CD4-positive, alpha-beta T cell (primary cell): ENCODE data around the gene DCTN1. TPM values are rescaled to one million over a fixed set of nuclear protein-coding genes. Genes with fewer than 3 reads are reported as not detected.
A peak's percentile ranks its signal among the peaks of the same experiment; 100 is the strongest.
"Not testable (repeated sequence)": the region's sequence is repeated elsewhere in the genome, so short reads cannot be mapped to it uniquely, and the experiment has no call there.

Experiments
- ATAC-seq: fragments of 200-7000 bp; cut with Tn5 transposase; one replicate; pipeline ENCODE4 v1.10.0; 2022; ENCODE audit warnings: mild to moderate bottlenecking; ENCODE audit not compliant: poor library complexity
- CTCF ChIA-PET: fragments of 350-600 bp; sonication (Branson Sonifier 250); formaldehyde crosslinking; loops from one replicate; lab custom pipeline; 2021; ENCODE audit warnings: antibody characterized with exemption, inconsistent platforms; lab: Charles Lee
- POLR2A ChIA-PET: fragments of 350-600 bp; sonication (Branson Sonifier 250); formaldehyde crosslinking; loops from one replicate; lab custom pipeline; 2021; ENCODE audit warnings: antibody characterized with exemption, inconsistent platforms; lab: Charles Lee
- DNase-seq, 14 experiments: peaks; one replicate each; pipeline ENCODE4 v3.0.0-alpha.2; 2013 to 2020; ENCODE audit warnings: mixed read lengths in 2 of 14
- H3K27ac ChIP-seq, 2 donors: one replicate each; pipeline versions ENCODE4 v1.5.1 to v1.7.0; 2013; ENCODE audit warnings: low read length in 2 of 2, low read depth in 1 of 2, mild to moderate bottlenecking in 1 of 2
- H3K27me3 ChIP-seq, 2 experiments: 1 replicate in 1 of 2; 2 replicates in 1 of 2; pipeline versions ENCODE4 v1.6.1 to v1.7.0; 2013; ENCODE audit warnings: low read length in 2 of 2, control low read depth in 1 of 2, mild to moderate bottlenecking in 1 of 2, moderate library complexity in 1 of 2; ENCODE audit not compliant: insufficient read depth in 2 of 2, control insufficient read depth in 1 of 2
- H3K36me3 ChIP-seq: one replicate; pipeline ENCODE4 v1.6.1; 2013; ENCODE audit warnings: low read length, control low read depth; ENCODE audit not compliant: insufficient read depth
- H3K4me1 ChIP-seq: one replicate; pipeline ENCODE4 v1.6.1; 2013; ENCODE audit warnings: low read length, control low read depth; ENCODE audit not compliant: insufficient read depth
- H3K4me3 ChIP-seq: one replicate; pipeline ENCODE4 v1.5.1; 2013; ENCODE audit warnings: mild to moderate bottlenecking, low read length, moderate library complexity
- H3K9me3 ChIP-seq, 2 experiments: 1 replicate in 1 of 2; 2 replicates in 1 of 2; pipeline versions ENCODE4 v1.6.1 to v1.7.0; 2013; ENCODE audit warnings: low read length in 2 of 2, mild to moderate bottlenecking in 2 of 2, control low read depth in 1 of 2, moderate library complexity in 1 of 2; ENCODE audit not compliant: control insufficient read depth in 1 of 2, insufficient read depth in 1 of 2
- H3K27ac Mint-ChIP-seq: one replicate; pipeline ENCODE4 v1.8.0; 2020; ENCODE audit warnings: mixed read lengths
- H3K27me3 Mint-ChIP-seq: one replicate; pipeline ENCODE4 v1.8.0; 2021; ENCODE audit warnings: mixed read lengths
- H3K36me3 Mint-ChIP-seq: one replicate; pipeline ENCODE4 v1.8.0; 2021; ENCODE audit warnings: low read depth, mixed read lengths
- H3K4me1 Mint-ChIP-seq: one replicate; pipeline ENCODE4 v1.8.0; 2021; ENCODE audit warnings: low read depth, mixed read lengths
- H3K4me3 Mint-ChIP-seq: one replicate; pipeline ENCODE4 v1.8.0; 2020; ENCODE audit warnings: mild to moderate bottlenecking, mixed read lengths
- H3K9me3 Mint-ChIP-seq: one replicate; pipeline ENCODE4 v1.8.0; 2020; ENCODE audit warnings: mixed read lengths
- CTCF ChIP-seq: fragments of 200-600 bp; IDR thresholded peaks from one replicate; pipeline ENCODE4 v1.8.0; 2022; ENCODE audit warnings: antibody characterized with exemption, mild to moderate bottlenecking
- intact Hi-C, 2 experiments: fragments of 100-400 bp; cut with DNase I in 1 of 2; cut with micrococcal nuclease in 1 of 2; formaldehyde crosslinking; loops; one replicate each; pipeline versions ENCODE4 v1.15.1 to v1.9.0; 2023 to 2025; cut with DNase I, micrococcal nuclease
- total RNA-seq, 174 experiments: library from RNA in 2 of 174; stranded (reverse) in 2 of 174; gene quantifications; one replicate each; pipeline ENCODE4 v1.2.3 and lab custom pipeline; 2021 to 2026

DCTN1 gene
- total RNA-seq, 2 experiments from 2014 or later, result 51.4 to 60.7 TPM

DNA sequence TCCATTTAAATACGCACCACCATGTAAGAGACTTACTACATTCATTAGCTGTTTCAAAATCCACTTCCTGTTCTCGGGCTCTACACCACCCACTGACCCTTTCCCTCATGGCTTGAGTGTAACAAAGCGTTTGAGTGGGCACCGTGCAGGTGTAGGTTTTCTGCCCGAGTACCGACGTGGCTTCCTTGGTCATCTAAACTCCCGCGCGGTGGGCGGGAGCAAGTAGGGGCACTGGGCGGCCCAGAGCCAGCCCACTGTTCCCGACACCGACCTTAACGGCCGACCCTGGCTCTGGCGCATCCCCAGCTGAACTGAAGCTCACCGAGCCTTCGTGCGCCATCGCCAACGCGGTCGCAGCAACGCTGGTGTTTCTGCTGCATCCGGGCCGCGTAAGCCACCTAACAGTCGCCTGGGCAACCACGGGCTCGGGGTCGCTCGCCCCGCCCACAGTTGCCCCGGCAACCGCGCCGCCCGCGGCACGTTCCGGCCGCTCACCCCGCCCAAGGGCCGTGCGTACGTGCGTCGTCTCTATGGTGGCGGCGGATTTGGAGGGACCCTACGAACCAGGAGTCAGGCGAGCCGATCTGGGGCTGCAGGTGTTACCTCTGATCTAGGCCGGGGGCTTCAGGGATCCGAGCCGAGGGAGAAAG is 41.2 kb upstream of the DCTN1 start, which contains the start of the genes C2orf81 and WDR54:
TSS of gene C2orf81 (minus strand) at position 399 of the 650 bp plus-strand sequence. CDS start at position 340, 59 bp downstream.
TSS of gene WDR54 (plus strand) at position 510 of the 650 bp plus-strand sequence. CDS start 424 bp downstream, outside the sequence.
- intact Hi-C loops, result loop anchor here (1.0 to 5.0 kb wide), 4 partner anchors 33 to 62 kb away; partner anchors contain the start of genes INO80B (in 1 of the 2), MRPL53 (in 1 of the 2) and TTC31 (in 1 of the 2)
- H3K27ac Mint-ChIP-seq, result peak within 1 kb of the TSS; percentile 96
- Histone ChIP-seq H3K4me3 (peak within 1 kb of the TSS; percentile 98), H3K27me3 (no peaks in the 10 kb centered on the region), H3K4me1 (peaks cover 20% of the 10 kb centered on the region), H3K27ac (peak within 1 kb of the TSS; percentile 82 to 98), H3K36me3 (peaks cover 11% of the 10 kb centered on the region), H3K9me3 (no peaks in the 10 kb centered on the region)
- DNase-seq, result peak; percentile 85 to 97 (median 94)
- ChIA-PET POLR2A (interaction anchor here (0.7 to 3.0 kb wide), 14 partner anchors 18 to 242 kb away, joined by 3 to 25 read pairs (median 5); partner anchors contain the start of genes CCDC142, INO80B, MOB1A and MRPL53), CTCF (interaction anchor here (1.0 to 1.3 kb wide), 3 partner anchors 30 to 62 kb away, joined by 4 to 7 read pairs (median 6); partner anchors contain the start of genes CCDC142, INO80B and TTC31)
- peaks cover 39% of the 10 kb centered on the region for H3K4me1 Mint-ChIP-seq
- H3K4me3 Mint-ChIP-seq, result peak within 1 kb of the TSS; percentile 100
- H3K36me3 Mint-ChIP-seq, result peaks cover 10% of the 10 kb centered on the region
- no peak for TF ChIP-seq CTCF
- peak; percentile 82 for ATAC-seq
- no peaks in the 10 kb centered on the region for H3K27me3 Mint-ChIP-seq
- H3K9me3 Mint-ChIP-seq, result no peaks in the 10 kb centered on the region

DNA sequence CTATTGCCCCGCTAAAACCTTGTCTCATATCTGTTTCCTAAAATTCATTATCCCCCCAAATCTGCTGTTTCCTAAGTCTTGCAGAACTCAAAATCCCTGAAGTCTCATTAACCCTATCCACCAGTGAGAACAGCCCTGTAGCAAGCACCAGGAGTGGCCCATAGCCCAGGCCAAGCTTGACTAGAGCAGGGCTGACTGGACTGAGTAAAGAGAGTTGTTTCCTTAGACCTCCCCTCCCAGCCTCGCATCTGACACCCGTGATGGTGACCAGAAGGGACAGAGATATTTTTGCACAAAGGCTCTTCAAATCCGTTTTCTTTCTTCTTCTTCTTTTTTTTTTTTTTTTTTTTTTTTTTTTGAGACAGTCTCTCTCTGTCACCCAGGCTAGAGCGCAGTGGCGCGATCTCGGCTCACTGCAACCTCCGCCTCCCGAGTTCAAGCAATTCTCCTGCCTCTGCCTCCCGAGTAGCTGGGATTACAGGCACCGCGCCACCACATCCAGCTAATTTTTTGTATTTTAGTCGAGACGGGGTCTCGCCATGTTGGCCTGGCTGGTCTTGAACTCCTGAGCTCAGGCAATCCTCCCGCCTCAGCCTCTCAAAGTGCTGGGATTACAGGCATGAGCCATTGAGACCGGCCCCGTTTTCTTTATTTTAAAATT is 40.5 kb upstream of the DCTN1 start:
- peak overlapping the region; percentile 82 to 90 for H3K27ac ChIP-seq
- not testable (repeated sequence) for H3K27me3 ChIP-seq, H3K27me3 Mint-ChIP-seq, ATAC-seq, H3K9me3 Mint-ChIP-seq, H3K36me3 ChIP-seq, H3K36me3 Mint-ChIP-seq, H3K9me3 ChIP-seq
- Mint-ChIP-seq H3K27ac (peak overlapping the region; percentile 96), H3K4me1 (peaks cover 44% of the 10 kb centered on the region), H3K4me3 (peak overlapping the region; percentile 100)
- H3K4me1 ChIP-seq, result peaks cover 25% of the 10 kb centered on the region
- ChIA-PET CTCF (interaction anchor here (1.0 to 1.2 kb wide), 3 partner anchors 29 to 63 kb away, joined by 3 to 7 read pairs (median 6); partner anchors contain the start of genes CCDC142, INO80B and TTC31), POLR2A (interaction anchor here (0.6 to 3.0 kb wide), 14 partner anchors 19 to 242 kb away, joined by 3 to 25 read pairs (median 4); partner anchors contain the start of genes INO80B, MOB1A, MRPL53 and TTC31)
- intact Hi-C loops, result loop anchor here (1.0 to 5.0 kb wide), 4 partner anchors 34 to 63 kb away; partner anchors contain the start of genes INO80B (in 1 of the 2), MRPL53 (in 1 of the 2) and TTC31 (in 1 of the 2)
- H3K4me3 ChIP-seq, result peak overlapping the region; percentile 98
- peak in 1 of 14 experiments; percentile 15 for DNase-seq

DNA sequence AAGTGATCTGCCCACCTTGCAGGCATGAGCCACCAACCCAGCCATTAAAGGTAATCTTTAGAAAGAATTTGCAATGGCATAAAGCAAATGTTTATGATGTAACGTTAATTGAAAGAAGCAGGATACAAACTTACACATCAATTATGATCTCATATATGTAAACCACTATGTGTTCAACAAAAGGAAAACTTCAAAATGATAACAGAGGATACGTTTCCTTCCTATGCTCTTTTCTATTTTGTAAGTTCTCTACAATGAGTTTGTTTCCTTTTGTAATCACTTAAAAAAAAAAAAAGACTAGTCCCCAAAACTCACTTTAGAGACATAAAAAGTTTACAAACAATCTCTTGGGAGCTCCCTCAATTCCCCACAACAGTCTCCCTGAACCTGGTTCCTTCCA is 39.9 kb upstream of the DCTN1 start:
- Mint-ChIP-seq H3K9me3 (no peaks in the 10 kb centered on the region), H3K36me3 (peaks cover 5% of the 10 kb centered on the region), H3K4me1 (peaks cover 48% of the 10 kb centered on the region), H3K27ac (peak overlapping the region; percentile 96), H3K27me3 (no peaks in the 10 kb centered on the region), H3K4me3 (peak overlapping the region; percentile 76)
- H3K27me3 ChIP-seq, result peaks cover 0 to 3% of the 10 kb centered on the region in 2 experiments
- CTCF ChIA-PET, result interaction anchor here (1.2 kb wide), 1 partner anchor 63 kb away, joined by 3 read pairs; the partner anchor contains the start of genes CCDC142 and TTC31
- POLR2A ChIA-PET, result interaction anchor here (0.6 to 3.0 kb wide), 3 partner anchors 19 to 38 kb away, joined by 4 to 25 read pairs (median 15); partner anchors contain the start of gene WBP1
- H3K9me3 ChIP-seq, result peaks cover 0 to 2% of the 10 kb centered on the region in 2 experiments
- peak in 1 of 14 experiments; percentile 10 for DNase-seq
- H3K27ac ChIP-seq, result no peak overlapping the region
- no peak for TF ChIP-seq CTCF
- peaks cover 4% of the 10 kb centered on the region for H3K36me3 ChIP-seq
- no peak for ATAC-seq
- H3K4me3 ChIP-seq, result no peak overlapping the region
- intact Hi-C loops, result loop anchor here in 1 of 2 experiments (2.0 to 5.0 kb wide), 2 partner anchors 35 to 52 kb away; partner anchors contain the start of genes INO80B and MRPL53
- H3K4me1 ChIP-seq, result peaks cover 31% of the 10 kb centered on the region
